HCT116 (cell line): ENCODE results near the gene TBC1D3G.
"Not testable (repeated sequence)": the region's sequence is repeated elsewhere in the genome, so short reads cannot be mapped to it uniquely, and the experiment has no call there.

Source experiments
- CTCF ChIP-seq, 3 experiments: fragments of 200-600 bp in 1 of 3; sonication (generic) in 1 of 3; IDR thresholded peaks in 2 of 3; conservative IDR thresholded peaks in 1 of 3; 2 replicates each; pipeline ENCODE4 v1.5.1; 2012 to 2017; ENCODE audit warnings: low read depth in 2 of 3, low read length in 2 of 3, antibody characterized with exemption in 1 of 3, borderline replicate concordance in 1 of 3, control low read depth in 1 of 3, mild to moderate bottlenecking in 1 of 3, mixed read lengths in 1 of 3, mixed run types in 1 of 3, moderate library complexity in 1 of 3; ENCODE audit not compliant: insufficient read depth in 1 of 3
- MAX ChIP-seq: IDR thresholded peaks from 2 replicates; pipeline ENCODE4 v1.6.1; 2012

- TF ChIP-seq CTCF (IDR thresholded peaks at IDR 0.05 in 2 of 3, conservative IDR thresholded peaks at IDR 0.05 in 1 of 3; ENCODE audit: borderline replicate concordance in 1 of 3, insufficient read depth in 1 of 3, low read depth in 2 of 3, low read length in 2 of 3); MAX: not testable (repeated sequence)
These were observed 39.5 kb upstream of the TBC1D3G start for GRCh38 chr17:36284219-36284618.
